Kidney (tissue), 14 donors: ENCODE measurements around the gene CHST12. TPM values are rescaled to one million over a fixed set of nuclear protein-coding genes. Genes with fewer than 3 reads are reported as not detected.
A peak's percentile ranks its signal among the peaks of the same experiment; 100 is the strongest.

Experiments used
- DNase-seq, 5 donors: peaks; one replicate each; pipeline ENCODE4 v3.0.0-alpha.2; 2013 to 2020
- FAIRE-seq: peaks from 2 replicates; lab custom pipeline; 2012; peaks lifted over from hg19 to GRCh38; lab: Jason Lieb, UNC
- H3K27ac ChIP-seq, 2 donors: one replicate each; pipeline ENCODE4 v1.7.0; 2013; ENCODE audit warnings: low read depth in 2 of 2, low read length in 2 of 2, inconsistent platforms in 1 of 2
- H3K27me3 ChIP-seq: one replicate; pipeline ENCODE4 v1.7.1; 2013; ENCODE audit warnings: low read length, inconsistent platforms; ENCODE audit not compliant: control insufficient read depth, insufficient read depth
- H3K36me3 ChIP-seq, 3 donors: one replicate each; pipeline versions ENCODE4 v1.7.0 to v1.7.1; 2013; ENCODE audit warnings: low read length in 3 of 3, control low read depth in 1 of 3, inconsistent platforms in 1 of 3; ENCODE audit not compliant: insufficient read depth in 3 of 3, control insufficient read depth in 2 of 3
- H3K4me1 ChIP-seq, 3 donors: one replicate each; pipeline versions ENCODE4 v1.7.0 to v1.7.1; 2013; ENCODE audit warnings: low read length in 3 of 3, inconsistent platforms in 1 of 3, low read depth in 1 of 3; ENCODE audit not compliant: control insufficient read depth in 2 of 3, insufficient read depth in 2 of 3
- H3K4me3 ChIP-seq, 3 donors: one replicate each; pipeline versions ENCODE4 v1.7.0 to v1.8.1; 2013; ENCODE audit warnings: low read length in 3 of 3, control low read depth in 1 of 3, inconsistent platforms in 1 of 3
- H3K9ac ChIP-seq, 3 donors: one replicate each; pipeline versions ENCODE4 v1.7.0 to v1.7.1; 2013; ENCODE audit warnings: low read length in 3 of 3, control low read depth in 1 of 3, inconsistent platforms in 1 of 3
- H3K9me3 ChIP-seq, 3 donors: one replicate each; pipeline versions ENCODE4 v1.7.0 to v1.7.1; 2013; ENCODE audit warnings: low read length in 3 of 3, control low read depth in 1 of 3, inconsistent platforms in 1 of 3; ENCODE audit not compliant: control insufficient read depth in 2 of 3, insufficient read depth in 1 of 3
- intact Hi-C: fragments of 100-400 bp; cut with DNase I; formaldehyde crosslinking; loops from one replicate; pipeline ENCODE4 v1.11.1; 2022
- polyA plus RNA-seq: library from polyadenylated mRNA; stranded (reverse); fragments of 350-450 nt; fragmentation: Illumina TruSeq; extraction: RNeasy Lipid Tissue Mini Kit (QIAGEN cat#74804); gene quantifications from one replicate; pipeline ENCODE4 v1.2.3, GENCODE V29; 2014; ENCODE audit warnings: low read depth, low replicate concordance; ENCODE audit not compliant: insufficient read depth
- total RNA-seq: library from RNA; stranded (reverse); fragmentation: NEBNext Ultra II Directional; extraction: Animal tissue kit (Norgen Biotek cat#: 25700); gene quantifications from one replicate; pipeline ENCODE4 v1.2.1, GENCODE V29; 2021
- TF ChIP-seq, protein P1 (sequence below): IDR thresholded peaks from 3 replicates; pipeline ENCODE4 v1.5.1; 2012; ENCODE audit warnings: mild to moderate bottlenecking, moderate library complexity, borderline replicate concordance; ENCODE audit not compliant: insufficient read depth; ENCODE audit errors: extremely low read depth
- donor health status: control.
- donor health status: control.
- donor health status: control.
- donor health status: control.
- donor health status: control.
- donor health status: DM: yes; HTN: yes; CAD: no.
- donor health status: Normal renal cell carcinoma (clear cell type).

The CHST12 gene
- total and polyA plus RNA-seq, 2 donors from 2014 or later = 16.3 to 25.6 TPM

GRCh38 chr7:2402687-2403013 is 761 bp upstream of the CHST12 start:
- peak overlapping the region; percentile 75 to 96 (median 82) for H3K4me3 ChIP-seq
- intact Hi-C loops = no loop called here
- H3K36me3 ChIP-seq = no peaks in the 10 kb centered on the region
- FAIRE-seq (no peak), DNase-seq (no peak)
- H3K9me3 ChIP-seq = no peaks in the 10 kb centered on the region
- peaks cover 0 to 20% (median 0%) of the 10 kb centered on the region in 3 donors for H3K4me1 ChIP-seq
- peak overlapping the region in 2 of 3 donors; percentile 17 to 98 for H3K9ac ChIP-seq
- TF ChIP-seq, protein P1, sequence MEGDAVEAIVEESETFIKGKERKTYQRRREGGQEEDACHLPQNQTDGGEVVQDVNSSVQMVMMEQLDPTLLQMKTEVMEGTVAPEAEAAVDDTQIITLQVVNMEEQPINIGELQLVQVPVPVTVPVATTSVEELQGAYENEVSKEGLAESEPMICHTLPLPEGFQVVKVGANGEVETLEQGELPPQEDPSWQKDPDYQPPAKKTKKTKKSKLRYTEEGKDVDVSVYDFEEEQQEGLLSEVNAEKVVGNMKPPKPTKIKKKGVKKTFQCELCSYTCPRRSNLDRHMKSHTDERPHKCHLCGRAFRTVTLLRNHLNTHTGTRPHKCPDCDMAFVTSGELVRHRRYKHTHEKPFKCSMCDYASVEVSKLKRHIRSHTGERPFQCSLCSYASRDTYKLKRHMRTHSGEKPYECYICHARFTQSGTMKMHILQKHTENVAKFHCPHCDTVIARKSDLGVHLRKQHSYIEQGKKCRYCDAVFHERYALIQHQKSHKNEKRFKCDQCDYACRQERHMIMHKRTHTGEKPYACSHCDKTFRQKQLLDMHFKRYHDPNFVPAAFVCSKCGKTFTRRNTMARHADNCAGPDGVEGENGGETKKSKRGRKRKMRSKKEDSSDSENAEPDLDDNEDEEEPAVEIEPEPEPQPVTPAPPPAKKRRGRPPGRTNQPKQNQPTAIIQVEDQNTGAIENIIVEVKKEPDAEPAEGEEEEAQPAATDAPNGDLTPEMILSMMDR = no peak
- no peak overlapping the region for H3K27ac ChIP-seq
- no peaks in the 10 kb centered on the region for H3K27me3 ChIP-seq

DNA sequence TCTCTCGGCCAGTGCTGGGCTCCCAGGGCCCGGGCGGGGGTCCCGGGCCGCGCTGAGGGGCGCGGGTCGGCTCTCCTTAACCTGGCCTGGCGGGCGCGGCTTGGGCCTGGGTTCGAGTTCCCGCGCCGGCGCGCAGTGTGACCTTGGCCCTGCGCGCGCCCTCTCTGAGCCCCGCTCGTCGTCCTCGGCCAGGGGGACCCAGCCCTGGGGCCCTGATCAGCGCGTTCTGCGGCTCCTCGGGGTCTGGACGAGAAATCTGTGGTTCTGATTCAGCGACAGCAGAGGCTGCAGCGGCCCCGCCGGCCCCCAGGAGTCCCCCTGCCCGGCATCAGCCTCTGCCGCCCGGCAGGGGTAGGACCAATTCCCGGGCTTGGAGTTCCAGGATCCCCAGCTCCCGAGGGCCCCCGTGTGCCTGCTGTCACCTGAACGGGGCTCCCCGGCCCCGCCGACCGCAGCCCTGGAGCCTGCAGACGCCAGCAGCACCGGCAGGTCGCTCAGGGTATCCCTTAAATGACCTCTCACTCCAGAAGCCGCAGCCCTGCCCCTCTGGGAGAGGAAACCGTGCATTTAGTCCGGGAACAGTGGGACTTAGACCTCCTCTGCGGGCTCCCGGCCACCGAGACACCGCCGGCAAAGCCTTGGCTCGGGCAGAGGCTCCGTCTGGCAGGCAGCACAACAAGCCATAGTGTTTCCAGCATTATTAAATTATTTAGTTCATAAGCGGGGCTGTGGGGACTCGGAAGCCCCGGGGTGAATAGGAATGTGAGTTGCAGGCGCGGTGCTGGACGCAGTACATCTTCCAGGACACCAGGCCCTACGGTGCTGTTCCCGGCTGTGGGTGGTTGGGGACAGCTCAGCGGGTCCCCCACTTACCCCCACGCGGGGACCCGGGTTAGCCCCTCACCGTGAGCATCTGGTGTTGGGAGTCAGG is 572 bp downstream of the CHST12 start:
- intact Hi-C loops = no loop called here
- H3K9me3 ChIP-seq = no peaks in the 10 kb centered on the region
- H3K27me3 ChIP-seq = no peaks in the 10 kb centered on the region
- peak overlapping the region in 2 of 3 donors; percentile 41 to 80 for H3K9ac ChIP-seq
- peak in 3 of 5 donors; percentile 51 to 84 (median 74) for DNase-seq
- no peak for FAIRE-seq
- peak overlapping the region; percentile 33 to 76 (median 61) for H3K4me3 ChIP-seq
- H3K4me1 ChIP-seq = peaks cover 0 to 20% (median 0%) of the 10 kb centered on the region in 3 donors
- TF ChIP-seq, protein P1 = no peak
- no peaks in the 10 kb centered on the region for H3K36me3 ChIP-seq
- H3K27ac ChIP-seq = no peak overlapping the region

DNA sequence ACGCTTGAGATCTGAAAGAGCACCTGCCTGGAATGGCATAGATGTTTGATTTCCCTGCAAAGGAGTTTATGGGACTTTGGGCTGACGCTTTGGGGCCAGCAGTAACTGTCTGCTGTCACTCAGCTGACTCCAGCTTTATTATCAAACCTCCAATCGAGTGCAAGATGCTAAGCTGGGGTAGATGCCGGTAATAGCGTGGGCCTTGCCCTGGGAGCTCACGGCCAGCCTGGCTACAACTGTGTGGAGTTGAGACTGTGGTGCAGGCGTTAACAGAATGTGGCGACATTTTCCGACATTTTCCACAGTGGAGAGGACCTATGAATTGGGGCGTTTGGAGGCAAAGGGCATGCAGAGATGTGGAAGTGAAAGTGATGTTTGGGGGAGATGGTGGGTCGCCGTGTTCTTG is 1.3 kb downstream of the CHST12 start:
- H3K36me3 ChIP-seq = no peaks in the 10 kb centered on the region
- no peak overlapping the region for H3K27ac ChIP-seq
- peak overlapping the region; percentile 33 to 76 (median 61) for H3K4me3 ChIP-seq
- no peak for DNase-seq
- H3K9ac ChIP-seq = peak overlapping the region in 2 of 3 donors; percentile 41 to 80
- H3K9me3 ChIP-seq = no peaks in the 10 kb centered on the region
- peaks cover 0 to 19% (median 0%) of the 10 kb centered on the region in 3 donors for H3K4me1 ChIP-seq
- H3K27me3 ChIP-seq = no peaks in the 10 kb centered on the region
- intact Hi-C loops = no loop called here
- FAIRE-seq = no peak
- TF ChIP-seq, protein P1 = no peak
